Right atrium auricular region (tissue), 2 donors: ENCODE results near the gene PLCD3. TPM values are rescaled to one million over a fixed set of nuclear protein-coding genes. Genes with fewer than 3 reads are reported as not detected.
A peak's percentile ranks its signal among the peaks of the same experiment; 100 is the strongest.

ENCODE experiments used
- DNase-seq: peaks from one replicate; pipeline ENCODE4 v3.0.0-alpha.2; 2019; ENCODE audit warnings: low spot score
- H3K27ac ChIP-seq, 2 donors: fragments of 200-600 bp; sonication (generic); 1 replicate in 1 of 2; 2 replicates in 1 of 2; pipeline ENCODE4 v1.5.1; 2016 to 2019
- H3K27me3 ChIP-seq, 2 donors: fragments of 200-600 bp; sonication (generic); one replicate each; pipeline versions ENCODE4 v1.5.1 to v1.6.0; 2017 to 2019
- H3K36me3 ChIP-seq: fragments of 200-600 bp; sonication (generic); one replicate; pipeline ENCODE4 v1.5.1; 2016
- H3K4me1 ChIP-seq, 2 donors: fragments of 200-600 bp; sonication (generic); one replicate each; pipeline versions ENCODE4 v1.5.1 to v1.6.0; 2017 to 2019
- H3K4me3 ChIP-seq, 2 donors: fragments of 200-600 bp; sonication (generic); 1 replicate in 1 of 2; 2 replicates in 1 of 2; pipeline ENCODE4 v1.5.1; 2017 to 2019; ENCODE audit warnings: mild to moderate bottlenecking in 1 of 2, moderate library complexity in 1 of 2
- H3K9me3 ChIP-seq, 2 donors: fragments of 200-600 bp; sonication (generic); one replicate each; pipeline ENCODE4 v1.5.1; 2019
- microRNA-seq, 2 donors: library from miRNA; unstranded; fragments of <30 nt; microRNA quantifications; one replicate each; pipeline ENCODE4, GENCODE V29; 2016 to 2017; ENCODE audit warnings: borderline number of aligned reads in 2 of 2, borderline replicate concordance in 1 of 2
- total RNA-seq, 2 donors: library from RNA; depleted of rRNA; stranded (reverse); fragments of >200 nt; gene quantifications; one replicate each; pipeline ENCODE4 v1.1.0, GENCODE V29; 2016
- TF ChIP-seq, protein P1 (sequence below), 2 donors: fragments of 200-600 bp; sonication (generic); IDR thresholded peaks; one replicate each; pipeline ENCODE4 v1.5.1; 2019; ENCODE audit warnings: antibody characterized with exemption in 2 of 2

Gene PLCD3
- total RNA-seq, 2 donors from 2014 or later = 102 to 156 TPM

DNA sequence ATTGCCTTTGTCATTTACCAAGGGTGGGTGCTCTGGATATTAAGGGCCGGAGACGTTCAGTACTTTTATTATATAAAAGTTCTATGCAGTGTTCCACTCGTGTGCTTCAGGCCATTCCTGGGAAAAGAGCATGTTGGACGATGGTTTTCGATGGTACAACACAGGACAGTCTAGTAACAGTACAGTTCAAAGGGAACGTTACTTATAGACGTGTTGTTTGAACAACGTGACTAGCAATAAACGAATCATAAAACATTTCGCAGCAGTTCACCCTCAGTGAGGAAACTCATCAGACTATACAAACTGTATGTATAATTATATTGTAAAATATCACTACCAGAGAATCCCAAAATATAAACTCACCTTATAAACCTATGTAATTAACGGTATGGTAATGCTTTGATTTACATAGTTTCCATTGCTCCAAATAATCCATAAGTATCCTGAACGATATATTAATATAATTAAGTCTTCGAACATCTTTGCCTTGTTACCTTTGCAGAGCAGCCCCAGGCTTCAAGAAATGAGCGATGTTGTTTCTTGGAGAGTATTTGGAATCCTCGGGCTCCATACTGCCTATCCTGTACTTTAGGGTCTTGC is 70.6 kb downstream of the PLCD3 start:
- H3K4me1 ChIP-seq = peaks cover 0 to 51% of the 10 kb centered on the region in 2 donors
- DNase-seq = no peak
- H3K27ac ChIP-seq = peak overlapping the region; percentile 92 to 94

DNA sequence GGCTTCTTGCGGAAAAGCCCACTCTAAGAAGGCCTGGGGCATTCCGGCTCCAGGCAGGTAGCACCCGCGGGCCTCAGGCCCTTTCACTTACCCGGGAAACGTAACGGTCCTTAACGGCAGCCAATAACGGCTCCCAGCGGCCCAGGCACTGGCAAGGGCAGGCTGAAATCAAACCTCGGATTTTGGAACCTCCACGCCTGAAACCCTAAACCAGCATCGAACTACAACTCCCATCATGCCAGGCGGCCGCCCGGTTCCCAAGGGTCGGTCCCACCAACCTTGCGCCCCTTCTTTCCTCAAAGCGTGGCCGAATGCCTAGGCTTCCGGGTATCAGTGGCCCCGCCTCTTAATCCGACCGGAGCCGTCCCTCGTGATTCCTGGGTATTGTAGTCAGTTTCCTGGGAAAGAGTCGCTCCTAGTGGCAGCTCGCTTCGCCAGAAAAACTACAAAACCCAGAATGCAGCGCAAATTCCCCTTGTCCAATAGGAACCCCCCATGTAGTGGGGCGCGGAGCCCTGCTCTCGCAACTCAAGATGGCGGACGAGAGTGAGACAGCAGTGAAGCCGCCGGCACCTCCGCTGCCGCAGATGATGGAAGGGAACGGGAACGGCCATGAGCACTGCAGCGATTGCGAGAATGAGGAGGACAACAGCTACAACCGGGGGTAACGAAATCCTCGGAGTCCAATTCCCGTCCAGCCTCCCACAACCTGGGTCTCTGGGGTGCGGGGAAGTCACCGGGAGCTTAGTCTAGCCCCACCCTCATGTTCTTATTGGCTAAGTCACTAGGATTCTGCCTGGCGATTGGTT is 71.3 kb downstream of the PLCD3 start, which contains the start of gene NMT1:
Gene NMT1, plus strand, starts transcription at position 521 of the 809 bp plus-strand sequence. Its CDS starts 13 bp downstream, at position 534.
- TF ChIP-seq, protein P1, sequence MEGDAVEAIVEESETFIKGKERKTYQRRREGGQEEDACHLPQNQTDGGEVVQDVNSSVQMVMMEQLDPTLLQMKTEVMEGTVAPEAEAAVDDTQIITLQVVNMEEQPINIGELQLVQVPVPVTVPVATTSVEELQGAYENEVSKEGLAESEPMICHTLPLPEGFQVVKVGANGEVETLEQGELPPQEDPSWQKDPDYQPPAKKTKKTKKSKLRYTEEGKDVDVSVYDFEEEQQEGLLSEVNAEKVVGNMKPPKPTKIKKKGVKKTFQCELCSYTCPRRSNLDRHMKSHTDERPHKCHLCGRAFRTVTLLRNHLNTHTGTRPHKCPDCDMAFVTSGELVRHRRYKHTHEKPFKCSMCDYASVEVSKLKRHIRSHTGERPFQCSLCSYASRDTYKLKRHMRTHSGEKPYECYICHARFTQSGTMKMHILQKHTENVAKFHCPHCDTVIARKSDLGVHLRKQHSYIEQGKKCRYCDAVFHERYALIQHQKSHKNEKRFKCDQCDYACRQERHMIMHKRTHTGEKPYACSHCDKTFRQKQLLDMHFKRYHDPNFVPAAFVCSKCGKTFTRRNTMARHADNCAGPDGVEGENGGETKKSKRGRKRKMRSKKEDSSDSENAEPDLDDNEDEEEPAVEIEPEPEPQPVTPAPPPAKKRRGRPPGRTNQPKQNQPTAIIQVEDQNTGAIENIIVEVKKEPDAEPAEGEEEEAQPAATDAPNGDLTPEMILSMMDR (IDR thresholded peaks at IDR 0.05) = no peak
- Histone ChIP-seq H3K36me3 (no peaks in the 10 kb centered on the region), H3K27me3 (no peaks in the 10 kb centered on the region), H3K9me3 (no peaks in the 10 kb centered on the region), H3K4me3 (peak within 1 kb of the TSS; percentile 77 to 84), H3K4me1 (peaks cover 0 to 49% of the 10 kb centered on the region in 2 donors), H3K27ac (peak within 1 kb of the TSS; percentile 92 to 94)
- DNase-seq = peak; percentile 100

More for the DNA sequence above, 70.6 kb downstream of the PLCD3 start:
- Histone ChIP-seq H3K9me3 (no peaks in the 10 kb centered on the region), H3K27me3 (no peaks in the 10 kb centered on the region), H3K4me3 (peak overlapping the region; percentile 77 to 84), H3K36me3 (no peaks in the 10 kb centered on the region)
- TF ChIP-seq, protein P1 (IDR thresholded peaks at IDR 0.05) = no peak

DNA sequence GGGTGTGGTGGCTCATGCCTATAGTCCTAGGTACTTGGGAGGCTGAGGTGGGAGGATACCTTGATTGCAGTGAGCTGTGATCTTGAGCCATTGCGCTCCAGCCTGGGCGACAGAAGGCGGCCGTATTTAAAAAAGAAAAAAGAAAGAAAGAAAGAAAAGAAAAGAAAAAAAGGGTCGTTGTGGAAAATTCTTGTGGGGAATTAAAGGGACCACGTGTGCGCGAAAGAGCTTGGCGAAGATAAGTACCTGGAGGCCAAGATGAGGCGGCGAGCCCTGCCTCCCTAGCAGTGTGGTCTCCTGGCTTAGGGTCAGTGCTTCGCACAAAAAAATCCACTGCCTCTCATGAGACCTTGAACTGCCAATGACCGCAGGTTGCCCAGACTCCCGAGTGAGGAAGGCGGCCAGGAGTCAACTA is 71.9 kb downstream of the PLCD3 start:
- Histone ChIP-seq H3K4me1 (peaks cover 0 to 49% of the 10 kb centered on the region in 2 donors), H3K27me3 (no peaks in the 10 kb centered on the region), H3K4me3 (peak overlapping the region; percentile 77 to 84), H3K36me3 (no peaks in the 10 kb centered on the region), H3K9me3 (no peaks in the 10 kb centered on the region), H3K27ac (peak overlapping the region; percentile 92 to 94)
- DNase-seq = no peak
- TF ChIP-seq, protein P1 (IDR thresholded peaks at IDR 0.05) = no peak

Small RNA genes lying within 50 kb of the gene (microRNA-seq; reads per million reads assigned to microRNA genes)
- 0 to 0.71 reads per million in 2 donors for gene MIR6784

Other genes with a start within 250 kb of the PLCD3 start
- 10 to 100 TPM; 36.8 to 36.9 TPM for gene EFTUD2, start 233.1 kb downstream of the PLCD3 start, total RNA-seq
- 1 to 10 TPM; 4.6 to 5.3 TPM for gene GFAP, start 217.0 kb downstream of the PLCD3 start, total RNA-seq
- under 1 TPM; 0.12 to 0.44 TPM for gene KIF18B, start 184.7 kb downstream of the PLCD3 start, total RNA-seq
- 1 to 10 TPM; 1.6 to 3.6 TPM for gene C1QL1, start 164.2 kb downstream of the PLCD3 start, total RNA-seq
- gene DCAKD, start 80.9 kb downstream of the PLCD3 start, total RNA-seq = 10 to 100 TPM; 37.3 to 46.1 TPM
- 10 to 100 TPM; 44.6 to 52.7 TPM for gene NMT1, start 71.2 kb downstream of the PLCD3 start, total RNA-seq
- 1 to 10 TPM; 9.0 to 9.4 TPM for gene ACBD4, start 3.2 kb upstream of the PLCD3 start, total RNA-seq
- gene HEXIM1, start 16.0 kb upstream of the PLCD3 start, total RNA-seq = 10 to 100 TPM; 16.4 to 31.1 TPM
- gene HEXIM2, start 29.4 kb upstream of the PLCD3 start, total RNA-seq = 1 to 10 TPM; 3.1 to 6.8 TPM
- gene FMNL1, start 89.4 kb upstream of the PLCD3 start, total RNA-seq = 10 to 100 TPM in 1 of 2 donors, 1 to 10 TPM in 1; 7.6 to 13.6 TPM
- gene SPATA32, start 129.6 kb upstream of the PLCD3 start, total RNA-seq = not detected
- gene MAP3K14, start 184.5 kb upstream of the PLCD3 start, total RNA-seq = 10 to 100 TPM in 1 of 2 donors, 1 to 10 TPM in 1; 8.2 to 10.6 TPM